Keratinocyte (primary cell): ENCODE measurements around the gene ZNF784. TPM values are rescaled to one million over a fixed set of nuclear protein-coding genes. Genes with fewer than 3 reads are reported as not detected.

Source experiments
- DNase-seq: peaks from one replicate; pipeline ENCODE4 v3.0.0-alpha.2; 2011; ENCODE audit warnings: low read depth, missing footprints, low spot score
- FAIRE-seq: peaks from 2 replicates; lab custom pipeline; 2011; peaks lifted over from hg19 to GRCh38; lab: Jason Lieb, UNC
- H2AFZ ChIP-seq: 2 replicates; pipeline ENCODE4 v1.6.0; 2012; ENCODE audit warnings: low read length, control low read depth, inconsistent platforms; ENCODE audit not compliant: control insufficient read depth
- H3K27ac ChIP-seq: 2 replicates; pipeline ENCODE4 v1.5.1; 2011; ENCODE audit warnings: low read length; ENCODE audit not compliant: control insufficient read depth, insufficient read depth
- H3K27me3 ChIP-seq: 3 replicates; pipeline ENCODE4 v1.6.0; 2011; ENCODE audit warnings: low read length; ENCODE audit not compliant: control insufficient read depth, insufficient read depth; ENCODE audit errors: extremely low read depth
- H3K36me3 ChIP-seq, 2 experiments: 2 replicates in 1 of 2; 3 replicates in 1 of 2; pipeline ENCODE4 v1.5.1; 2011; ENCODE audit warnings: low read length in 2 of 2, mild to moderate bottlenecking in 1 of 2; ENCODE audit not compliant: control insufficient read depth in 2 of 2, insufficient read depth in 2 of 2; ENCODE audit errors: extremely low read depth in 1 of 2
- H3K4me1 ChIP-seq: 3 replicates; pipeline ENCODE4 v1.5.1; 2011; ENCODE audit warnings: low read length; ENCODE audit not compliant: control insufficient read depth, insufficient read depth; ENCODE audit errors: extremely low read depth
- H3K4me2 ChIP-seq: 3 replicates; pipeline ENCODE4 v1.6.0; 2011; ENCODE audit warnings: low read depth, low read length; ENCODE audit not compliant: control insufficient read depth, insufficient read depth; ENCODE audit errors: extremely low read depth
- H3K4me3 ChIP-seq, 3 experiments: fragments of 200-600 bp in 1 of 3; sonication (generic) in 1 of 3; 2 replicates in 2 of 3; 3 replicates in 1 of 3; pipeline ENCODE4 v1.5.1; 2011 to 2016; ENCODE audit warnings: low read length in 3 of 3, mild to moderate bottlenecking in 3 of 3, control low read depth in 2 of 3, inconsistent platforms in 1 of 3, low read depth in 1 of 3, mixed read lengths in 1 of 3, mixed run types in 1 of 3, moderate library complexity in 1 of 3; ENCODE audit not compliant: control insufficient read depth in 2 of 3, insufficient read depth in 2 of 3; ENCODE audit errors: extremely low read depth in 1 of 3
- H3K79me2 ChIP-seq: 2 replicates; pipeline ENCODE4 v1.6.0; 2012; ENCODE audit warnings: low read length; ENCODE audit not compliant: control insufficient read depth, insufficient read depth
- H3K9ac ChIP-seq: 3 replicates; pipeline ENCODE4 v1.6.0; 2011; ENCODE audit warnings: low read length; ENCODE audit not compliant: control insufficient read depth, insufficient read depth; ENCODE audit errors: extremely low read depth
- H3K9me1 ChIP-seq: 3 replicates; pipeline ENCODE4 v1.6.0; 2011; ENCODE audit warnings: low read length; ENCODE audit not compliant: control insufficient read depth, insufficient read depth; ENCODE audit errors: extremely low read depth
- H3K9me3 ChIP-seq: 2 replicates; pipeline ENCODE4 v1.5.1; 2012; ENCODE audit warnings: low read depth, low read length; ENCODE audit not compliant: control insufficient read depth
- H4K20me1 ChIP-seq: 3 replicates; pipeline ENCODE4 v1.6.0; 2011; ENCODE audit warnings: low read length; ENCODE audit not compliant: control insufficient read depth, insufficient read depth; ENCODE audit errors: extremely low read depth
- CTCF ChIP-seq, 3 experiments: IDR thresholded peaks in 1 of 3; conservative IDR thresholded peaks in 1 of 3; optimal IDR thresholded peaks in 1 of 3; 2 replicates in 2 of 3; 3 replicates in 1 of 3; pipeline versions ENCODE3 to v1.5.1; 2011; ENCODE audit warnings: low read length in 3 of 3, mild to moderate bottlenecking in 3 of 3, moderate library complexity in 2 of 3, control low read depth in 1 of 3, inconsistent platforms in 1 of 3; ENCODE audit not compliant: insufficient read depth in 2 of 3; ENCODE audit errors: extremely low read depth in 1 of 3
- EZH2 ChIP-seq: IDR thresholded peaks from one replicate; pipeline ENCODE4 v1.6.1; 2012; ENCODE audit warnings: inconsistent platforms, mild to moderate bottlenecking, low read length, moderate library complexity
- dilution Hi-C: fragments of 300-500 bp; cut with MboI; formaldehyde crosslinking; loops from one replicate; pipeline ENCODE4 v1.7.0; 2020; ENCODE audit warnings: low sequenced_read_pairs; ENCODE audit not compliant: extremely low pct_ligation_motif_present
- polyA plus RNA-seq, 5 experiments: library from polyadenylated mRNA; depleted of rRNA in 3 of 5; stranded (reverse) in 3 of 5; stranded (forward) in 1 of 5; unstranded in 1 of 5; fragments of >200 nt; gene quantifications; 1 replicate in 1 of 5; 2 replicates in 3 of 5; 3 replicates in 1 of 5; pipeline versions ENCODE4 v1.2.1 to v1.2.3, GENCODE V29; 2011 to 2012; ENCODE audit warnings: missing spikeins in 2 of 5, low read depth in 1 of 5, low replicate concordance in 1 of 5

ZNF784 gene
- polyA plus RNA-seq, 1 donor (not counting 4 experiments of a cell fraction or from before 2014, with no cell fraction given): 2.1 TPM

GRCh38 chr19:55644191-55644833, 19.9 kb upstream of the ZNF784 start:
- Histone ChIP-seq H3K4me3 (peak overlapping the region; percentile 74 to 92 (median 90)), H3K27ac (peak overlapping the region; percentile 64), H3K27me3 (no peaks in the 10 kb centered on the region), H3K79me2 (peaks cover 34% of the 10 kb centered on the region), H3K4me1 (peaks cover 41% of the 10 kb centered on the region), H4K20me1 (no peaks in the 10 kb centered on the region), H3K4me2 (peak overlapping the region; percentile 90), H2AFZ (no peak overlapping the region), H3K9ac (peak overlapping the region; percentile 88), H3K36me3 (peaks cover 8 to 14% of the 10 kb centered on the region in 2 experiments), H3K9me3 (no peaks in the 10 kb centered on the region), H3K9me1 (no peaks in the 10 kb centered on the region)
- dilution Hi-C loops: no loop called here
- TF ChIP-seq CTCF (optimal IDR thresholded peaks at IDR 0.05 in 1 of 3, IDR thresholded peaks at IDR 0.05 in 1 of 3, conservative IDR thresholded peaks at IDR 0.05 in 1 of 3; ENCODE audit: extremely low read depth in 1 of 3, insufficient read depth in 2 of 3, low read length in 3 of 3) (no peak), EZH2 (no peak)
- DNase-seq (no peak), FAIRE-seq (no peak)

- H3K4me2 ChIP-seq: peak overlapping the region; percentile 90
- no peaks in the 10 kb centered on the region for H3K9me3 ChIP-seq
- dilution Hi-C loops: no loop called here
- DNase-seq: no peak
- peaks cover 41% of the 10 kb centered on the region for H3K4me1 ChIP-seq
- peak overlapping the region; percentile 88 for H3K9ac ChIP-seq
- no peak overlapping the region for H2AFZ ChIP-seq
- TF ChIP-seq CTCF (optimal IDR thresholded peaks at IDR 0.05 in 1 of 3, IDR thresholded peaks at IDR 0.05 in 1 of 3, conservative IDR thresholded peaks at IDR 0.05 in 1 of 3; ENCODE audit: extremely low read depth in 1 of 3, insufficient read depth in 2 of 3, low read length in 3 of 3): no peak
- TF ChIP-seq EZH2: no peak
- H3K36me3 ChIP-seq: peaks cover 8 to 14% of the 10 kb centered on the region in 2 experiments
- H3K79me2 ChIP-seq: peaks cover 34% of the 10 kb centered on the region
- H3K27me3 ChIP-seq: no peaks in the 10 kb centered on the region
- no peaks in the 10 kb centered on the region for H3K9me1 ChIP-seq
- H3K27ac ChIP-seq: peak overlapping the region; percentile 64
- FAIRE-seq: no peak
- H3K4me3 ChIP-seq: peak overlapping the region; percentile 74 to 92 (median 90)
- no peaks in the 10 kb centered on the region for H4K20me1 ChIP-seq
Observed at GRCh38 chr19:55643887-55644176, 19.5 kb upstream of the ZNF784 start.
